ENCODE results near the gene CTBS.

- TF ChIP-seq, protein P1, sequence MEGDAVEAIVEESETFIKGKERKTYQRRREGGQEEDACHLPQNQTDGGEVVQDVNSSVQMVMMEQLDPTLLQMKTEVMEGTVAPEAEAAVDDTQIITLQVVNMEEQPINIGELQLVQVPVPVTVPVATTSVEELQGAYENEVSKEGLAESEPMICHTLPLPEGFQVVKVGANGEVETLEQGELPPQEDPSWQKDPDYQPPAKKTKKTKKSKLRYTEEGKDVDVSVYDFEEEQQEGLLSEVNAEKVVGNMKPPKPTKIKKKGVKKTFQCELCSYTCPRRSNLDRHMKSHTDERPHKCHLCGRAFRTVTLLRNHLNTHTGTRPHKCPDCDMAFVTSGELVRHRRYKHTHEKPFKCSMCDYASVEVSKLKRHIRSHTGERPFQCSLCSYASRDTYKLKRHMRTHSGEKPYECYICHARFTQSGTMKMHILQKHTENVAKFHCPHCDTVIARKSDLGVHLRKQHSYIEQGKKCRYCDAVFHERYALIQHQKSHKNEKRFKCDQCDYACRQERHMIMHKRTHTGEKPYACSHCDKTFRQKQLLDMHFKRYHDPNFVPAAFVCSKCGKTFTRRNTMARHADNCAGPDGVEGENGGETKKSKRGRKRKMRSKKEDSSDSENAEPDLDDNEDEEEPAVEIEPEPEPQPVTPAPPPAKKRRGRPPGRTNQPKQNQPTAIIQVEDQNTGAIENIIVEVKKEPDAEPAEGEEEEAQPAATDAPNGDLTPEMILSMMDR (conservative IDR thresholded peaks at IDR 0.05; ENCODE audit: low read depth, low read length): no peak
- TF ChIP-seq EZH2 (IDR thresholded peaks at IDR 0.05; ENCODE audit: low read length, unreplicated experiment) (no peak), EZH2phosphoT487 (IDR thresholded peaks at IDR 0.05; ENCODE audit: borderline replicate concordance, low read length) (no peak)
Observed at GRCh38 chr1:84582802-84583587, 8.8 kb upstream of the CTBS start.

All from PC-3 (cell line).